DOHH2 (cell line): ENCODE results near the gene SKAP1.

Source experiments
- H3F3A ChIP-seq: fragments of 200-600 bp; sonication (generic), shearing (Covaris generic); 2 replicates; pipeline ENCODE4 v1.6.0; 2016; ENCODE audit warnings: antibody characterized with exemption, mild to moderate bottlenecking; ENCODE audit not compliant: control insufficient read depth, insufficient read depth
- H3K27ac ChIP-seq: fragments of 200-600 bp; sonication (generic); 2 replicates; pipeline ENCODE4 v1.5.1; 2014; ENCODE audit warnings: low read depth, mild to moderate bottlenecking, low read length, moderate library complexity
- H3K27me3 ChIP-seq: fragments of 200-600 bp; sonication (generic); 2 replicates; pipeline ENCODE4 v1.6.1; 2014; ENCODE audit warnings: mild to moderate bottlenecking, low read length, mixed read lengths; ENCODE audit not compliant: control insufficient read depth
- H3K36me3 ChIP-seq: fragments of 200-600 bp; sonication (generic); 2 replicates; pipeline ENCODE4 v1.6.1; 2014; ENCODE audit warnings: mild to moderate bottlenecking, low read length, moderate library complexity, mixed read lengths; ENCODE audit not compliant: control insufficient read depth
- H3K4me1 ChIP-seq: fragments of 200-600 bp; sonication (generic); 2 replicates; pipeline ENCODE4 v1.6.1; 2014; ENCODE audit warnings: mild to moderate bottlenecking, low read length, mixed read lengths; ENCODE audit not compliant: control insufficient read depth
- H3K4me2 ChIP-seq: fragments of 200-600 bp; sonication (generic); 2 replicates; pipeline ENCODE4 v1.6.0; 2014; ENCODE audit warnings: mild to moderate bottlenecking, low read length, moderate library complexity
- H3K4me3 ChIP-seq: fragments of 200-600 bp; sonication (generic); 2 replicates; pipeline ENCODE4 v1.5.1; 2014; ENCODE audit warnings: mild to moderate bottlenecking, low read length, mixed read lengths
- H3K79me2 ChIP-seq: fragments of 200-600 bp; sonication (generic); 2 replicates; pipeline ENCODE4 v1.6.1; 2014; ENCODE audit warnings: mild to moderate bottlenecking, low read length, mixed read lengths; ENCODE audit not compliant: control insufficient read depth
- H3K9me2 ChIP-seq: fragments of 200-600 bp; sonication (generic); replicated peaks from 2 replicates; pipeline ENCODE4 v1.6.1; 2014; ENCODE audit warnings: mild to moderate bottlenecking, low read length, mixed read lengths; ENCODE audit not compliant: control insufficient read depth
- H3K9me3 ChIP-seq: fragments of 200-600 bp; sonication (generic); 2 replicates; pipeline ENCODE4 v1.6.1; 2014; ENCODE audit warnings: antibody characterized with exemption, low read length, mixed read lengths; ENCODE audit not compliant: control insufficient read depth, insufficient read depth
- H4K20me1 ChIP-seq: fragments of 200-600 bp; sonication (generic); 2 replicates; pipeline ENCODE4 v1.6.0; 2014; ENCODE audit warnings: low read depth, mild to moderate bottlenecking, antibody characterized with exemption, low read length, moderate library complexity; ENCODE audit not compliant: control insufficient read depth, insufficient read depth
- EZH2phosphoT487 ChIP-seq: fragments of 200-600 bp; sonication (generic); IDR thresholded peaks from 2 replicates; pipeline ENCODE4 v1.6.1; 2017; ENCODE audit warnings: borderline replicate concordance, mild to moderate bottlenecking, antibody characterized with exemption, low read length, moderate library complexity, mixed read lengths
- TF ChIP-seq, protein P1 (sequence below): fragments of 200-600 bp; sonication (generic); IDR thresholded peaks from one replicate; pipeline ENCODE4 v1.5.1; 2014; ENCODE audit warnings: antibody characterized with exemption, mild to moderate bottlenecking, low read depth, low read length; ENCODE audit not compliant: poor library complexity, severe bottlenecking

SKAP1 gene

DNA sequence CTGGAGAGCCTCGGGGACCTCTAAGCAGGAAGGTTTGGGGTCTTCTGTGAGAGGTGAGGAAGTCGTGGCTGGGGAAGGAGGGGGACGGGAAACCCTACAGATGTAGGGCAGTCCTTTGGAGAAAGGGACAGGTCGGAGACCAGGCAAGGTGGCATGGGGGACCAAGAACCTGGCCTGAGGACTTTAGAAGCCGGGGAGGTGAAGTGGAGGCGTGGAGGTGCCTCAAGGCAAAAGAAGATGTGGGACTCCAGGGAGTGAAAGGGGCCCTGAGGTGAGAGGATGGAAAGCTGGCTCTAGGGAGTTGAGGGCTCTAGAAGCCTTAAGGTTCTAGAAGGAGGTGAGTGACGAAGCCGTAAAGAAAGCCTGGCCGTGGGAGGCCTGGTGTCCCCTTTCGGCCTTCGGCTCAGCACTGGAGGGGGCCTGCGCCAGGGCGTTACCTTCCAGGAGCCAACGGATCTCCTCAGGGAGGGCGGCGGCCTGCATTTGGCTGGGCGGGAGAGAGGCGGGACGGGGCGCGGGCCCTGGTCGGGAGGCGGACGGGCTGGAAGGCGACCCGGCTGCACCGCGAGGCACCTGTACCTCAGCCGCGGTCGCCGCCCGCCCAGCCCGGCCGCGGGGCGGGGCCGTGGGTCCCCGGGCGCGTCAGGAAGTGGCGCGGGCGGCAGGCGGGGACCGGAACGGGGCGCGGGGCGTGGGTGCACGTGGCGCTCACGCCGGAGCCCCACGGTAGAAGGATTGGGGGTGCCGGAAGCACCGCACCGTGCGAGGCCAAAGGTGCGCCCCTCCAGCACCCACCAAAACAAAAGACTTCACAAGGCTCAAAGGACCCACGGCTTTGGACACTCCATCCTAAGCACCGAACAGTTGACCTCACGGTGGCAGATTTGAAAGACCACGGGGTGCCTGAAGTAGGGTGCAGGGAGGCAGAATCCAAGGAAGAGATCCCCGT lies at the start of gene SKAP1:
Gene SKAP1 (minus strand): TSS at position 577 of the 949 bp plus-strand sequence.
- TF ChIP-seq, protein P1, sequence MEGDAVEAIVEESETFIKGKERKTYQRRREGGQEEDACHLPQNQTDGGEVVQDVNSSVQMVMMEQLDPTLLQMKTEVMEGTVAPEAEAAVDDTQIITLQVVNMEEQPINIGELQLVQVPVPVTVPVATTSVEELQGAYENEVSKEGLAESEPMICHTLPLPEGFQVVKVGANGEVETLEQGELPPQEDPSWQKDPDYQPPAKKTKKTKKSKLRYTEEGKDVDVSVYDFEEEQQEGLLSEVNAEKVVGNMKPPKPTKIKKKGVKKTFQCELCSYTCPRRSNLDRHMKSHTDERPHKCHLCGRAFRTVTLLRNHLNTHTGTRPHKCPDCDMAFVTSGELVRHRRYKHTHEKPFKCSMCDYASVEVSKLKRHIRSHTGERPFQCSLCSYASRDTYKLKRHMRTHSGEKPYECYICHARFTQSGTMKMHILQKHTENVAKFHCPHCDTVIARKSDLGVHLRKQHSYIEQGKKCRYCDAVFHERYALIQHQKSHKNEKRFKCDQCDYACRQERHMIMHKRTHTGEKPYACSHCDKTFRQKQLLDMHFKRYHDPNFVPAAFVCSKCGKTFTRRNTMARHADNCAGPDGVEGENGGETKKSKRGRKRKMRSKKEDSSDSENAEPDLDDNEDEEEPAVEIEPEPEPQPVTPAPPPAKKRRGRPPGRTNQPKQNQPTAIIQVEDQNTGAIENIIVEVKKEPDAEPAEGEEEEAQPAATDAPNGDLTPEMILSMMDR: no peak
- no peak for TF ChIP-seq EZH2phosphoT487

DNA sequence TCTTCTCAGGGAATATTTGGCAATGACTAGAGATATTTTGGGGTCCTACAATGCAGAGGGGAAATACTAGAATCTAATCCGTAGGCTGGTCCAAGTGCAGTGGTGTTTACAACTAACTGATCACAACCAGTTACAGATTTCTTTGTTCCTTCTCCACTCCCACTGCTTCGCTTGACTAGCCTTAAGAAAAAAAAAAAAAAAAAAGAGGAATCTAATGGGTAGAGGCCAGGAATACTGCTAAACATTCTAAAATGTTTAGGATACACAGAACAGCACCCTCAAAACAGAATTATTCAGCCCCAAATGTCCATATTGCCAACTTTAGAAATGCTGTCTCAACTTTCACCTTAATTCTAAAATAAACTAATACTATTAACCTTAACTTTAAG lies 49.0 kb upstream of the SKAP1 start:
- H3K27ac ChIP-seq: no peak overlapping the region

More for the DNA sequence above, at the start of gene SKAP1:
- no peaks in the 10 kb centered on the region for H3K9me3 ChIP-seq
- no peaks in the 10 kb centered on the region for H3K36me3 ChIP-seq
- H3K4me3 ChIP-seq: peak within 1 kb of the TSS; percentile 40; the same call in 1 of the 2 replicates
- H4K20me1 ChIP-seq: no peaks in the 10 kb centered on the region
- H3K79me2 ChIP-seq: no peaks in the 10 kb centered on the region
- H3K9me2 ChIP-seq: no peaks in the 10 kb centered on the region
- H3K27me3 ChIP-seq: peaks cover 64% of the 10 kb centered on the region
- H3K4me1 ChIP-seq: peaks cover 26% of the 10 kb centered on the region
- no peak within 1 kb of the TSS for H3K27ac ChIP-seq
- no peaks in the 10 kb centered on the region for H3F3A ChIP-seq
- peak within 1 kb of the TSS; percentile 52 for H3K4me2 ChIP-seq

DNA sequence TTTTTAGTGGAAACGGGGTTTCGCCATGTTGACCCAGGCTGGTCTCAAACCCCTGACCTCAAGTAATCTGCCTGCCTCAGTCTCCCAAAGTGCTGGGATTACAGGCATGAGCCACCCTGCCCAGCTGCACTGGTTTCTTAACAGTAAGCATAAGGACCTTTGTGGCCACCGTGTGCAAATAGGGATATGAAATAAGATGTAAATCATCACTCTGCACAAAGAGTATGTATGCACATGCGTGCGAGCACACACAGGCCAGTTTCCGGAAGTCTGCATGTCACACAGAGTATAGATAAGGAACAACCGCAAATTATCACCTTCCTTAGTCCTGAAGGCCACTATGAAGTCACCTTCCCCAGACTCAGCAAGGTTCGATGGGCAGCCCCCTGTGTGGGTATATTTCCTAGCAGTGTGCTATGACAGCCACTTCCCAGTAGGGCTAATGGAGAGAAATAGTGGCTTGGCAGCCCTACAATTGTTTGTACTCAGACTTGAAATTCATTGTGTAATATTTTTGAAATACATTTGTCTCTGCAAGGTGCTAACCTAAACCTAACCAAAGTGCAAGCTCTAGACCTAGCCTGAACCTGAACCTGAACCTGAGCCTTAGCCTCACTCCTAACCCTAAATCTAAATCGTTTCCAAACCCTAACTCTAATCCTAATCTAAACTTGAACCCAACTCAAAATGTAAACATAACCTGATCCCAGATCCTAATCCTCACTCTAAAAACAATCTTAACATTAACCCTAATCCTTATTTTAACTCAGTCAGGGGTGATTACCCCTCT lies 48.4 kb upstream of the SKAP1 start:
- Histone ChIP-seq H3K4me2 (no peak overlapping the region), H3K27ac (no peak overlapping the region), H3K9me2 (no peaks in the 10 kb centered on the region), H3K9me3 (no peaks in the 10 kb centered on the region), H3K4me3 (no peak overlapping the region), H4K20me1 (no peaks in the 10 kb centered on the region), H3K27me3 (peaks cover 5% of the 10 kb centered on the region), H3K4me1 (peaks cover 10% of the 10 kb centered on the region), H3K36me3 (no peaks in the 10 kb centered on the region), H3F3A (no peaks in the 10 kb centered on the region), H3K79me2 (no peaks in the 10 kb centered on the region)
- TF ChIP-seq, protein P1: no peak
- TF ChIP-seq EZH2phosphoT487: no peak

More for the DNA sequence above, 49.0 kb upstream of the SKAP1 start:
- H3K4me1 ChIP-seq: peaks cover 16% of the 10 kb centered on the region
- no peaks in the 10 kb centered on the region for H3K79me2 ChIP-seq
- H3K27me3 ChIP-seq: peaks cover 8% of the 10 kb centered on the region
- no peak overlapping the region for H3K4me2 ChIP-seq
- no peaks in the 10 kb centered on the region for H3F3A ChIP-seq
- no peaks in the 10 kb centered on the region for H3K9me3 ChIP-seq
- TF ChIP-seq EZH2phosphoT487: no peak
- TF ChIP-seq, protein P1: no peak
- H3K9me2 ChIP-seq: no peaks in the 10 kb centered on the region
- no peaks in the 10 kb centered on the region for H3K36me3 ChIP-seq
- no peaks in the 10 kb centered on the region for H4K20me1 ChIP-seq
- no peak overlapping the region for H3K4me3 ChIP-seq
